Middle frontal gyrus (tissue), 1 donor: ENCODE measurements around the gene NRCAM.

Experiments used
- DNase-seq: peaks from one replicate; pipeline ENCODE4 v3.0.0-alpha.2; 2015; ENCODE audit warnings: low spot score; ENCODE audit errors: extremely low spot score

The NRCAM gene

GRCh38 chr7:108311446-108312168, 144.6 kb downstream of the NRCAM start:
- DNase-seq, result no peak

- no peak for DNase-seq
Measured at GRCh38 chr7:108310351-108310750, 145.9 kb downstream of the NRCAM start.

DNA sequence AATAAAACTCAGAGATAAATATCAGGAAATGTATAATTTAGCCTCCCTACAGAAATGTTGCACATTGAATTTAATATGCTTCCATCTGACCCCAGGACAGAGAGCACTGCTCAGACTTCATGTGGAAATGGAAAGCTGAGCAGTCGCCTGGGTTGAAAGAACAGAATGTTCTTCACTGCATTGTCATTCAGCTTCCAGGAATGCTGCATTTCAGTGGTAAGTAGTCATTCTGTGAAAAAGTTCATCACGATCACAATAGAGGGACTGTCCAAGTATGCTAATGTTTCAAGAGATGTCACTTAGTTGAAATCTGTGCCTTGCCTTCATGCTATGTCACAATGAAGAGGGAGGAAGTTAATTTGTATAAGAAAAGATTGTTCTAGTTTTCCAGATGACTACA, 147.3 kb downstream of the NRCAM start:
- DNase-seq, result no peak

DNA sequence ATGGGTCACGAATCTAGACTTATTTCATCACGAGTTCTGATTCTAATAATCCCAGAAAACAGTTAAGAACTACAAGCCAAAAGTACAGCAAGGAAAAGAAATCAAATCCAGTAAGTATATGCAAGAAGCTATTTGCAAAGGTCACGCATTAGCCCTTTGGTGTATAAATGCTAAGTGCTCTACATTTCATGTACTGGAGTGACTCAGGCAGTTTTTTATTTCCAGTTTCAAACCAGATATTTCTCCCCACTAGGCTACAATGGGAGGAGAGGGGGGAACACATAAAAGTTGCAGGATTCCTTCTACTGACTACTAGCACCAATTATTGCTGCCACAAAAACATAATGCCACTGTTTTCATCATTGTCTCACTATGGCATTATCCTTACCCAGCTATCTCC, 148.0 kb downstream of the NRCAM start:
- DNase-seq, result no peak

DNA sequence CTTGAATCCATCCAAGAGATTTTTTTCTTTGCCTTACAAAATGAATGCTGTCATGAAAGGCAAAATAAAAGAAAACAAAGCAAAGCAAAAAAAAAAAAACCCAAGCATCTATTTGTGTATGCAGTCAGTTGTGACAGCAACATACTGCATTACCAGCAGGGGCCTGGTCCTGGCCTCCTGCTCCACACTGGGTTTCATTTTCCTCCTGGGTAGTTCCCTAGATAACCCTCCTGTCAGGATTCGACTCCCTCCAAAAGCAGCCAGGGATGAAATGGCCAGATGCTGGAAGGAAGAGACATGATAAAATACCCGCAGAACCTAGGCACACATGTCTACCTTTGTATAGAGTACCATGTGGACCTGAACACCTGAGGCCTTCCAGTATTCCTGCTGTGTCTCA, 148.6 kb downstream of the NRCAM start:
- DNase-seq, result no peak

DNA sequence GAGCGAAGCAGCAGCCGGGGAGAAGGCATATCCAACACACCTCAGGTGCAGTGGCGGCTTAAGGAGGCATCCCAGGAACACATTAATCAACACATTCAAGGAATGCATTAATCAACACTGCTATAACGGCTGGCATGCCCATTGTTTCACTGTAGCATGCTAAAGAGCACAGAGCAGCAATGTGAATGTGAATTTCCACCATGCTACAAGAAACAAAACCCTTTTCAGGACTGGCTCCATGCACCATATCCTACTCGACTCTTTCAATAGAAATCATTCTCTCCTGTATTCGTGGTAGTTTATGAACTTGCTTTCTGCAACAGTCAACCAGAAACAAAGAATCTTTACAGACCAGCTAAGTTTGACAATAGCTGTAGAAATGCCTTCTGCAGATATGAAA, 149.0 kb downstream of the NRCAM start:
- DNase-seq, result no peak

DNA sequence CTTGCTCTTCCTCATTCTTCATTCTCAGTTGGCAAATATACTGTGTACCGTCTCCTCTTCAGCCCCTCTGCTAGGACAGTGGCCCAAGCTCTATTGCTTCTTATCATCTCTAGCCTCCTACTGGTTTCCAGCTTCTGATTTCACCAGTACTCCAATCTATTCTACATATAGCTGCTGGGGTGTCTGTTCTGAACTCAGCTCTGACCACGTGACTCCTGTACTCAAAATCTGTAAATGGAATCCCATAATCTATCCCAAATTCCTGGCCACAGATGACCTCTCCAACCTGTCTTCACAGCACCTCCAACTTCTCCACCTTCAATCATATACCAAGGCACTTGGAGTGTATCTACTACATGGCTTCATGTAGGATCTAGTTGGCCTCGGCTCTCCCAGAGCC, 152.9 kb downstream of the NRCAM start:
- DNase-seq, result no peak

DNA sequence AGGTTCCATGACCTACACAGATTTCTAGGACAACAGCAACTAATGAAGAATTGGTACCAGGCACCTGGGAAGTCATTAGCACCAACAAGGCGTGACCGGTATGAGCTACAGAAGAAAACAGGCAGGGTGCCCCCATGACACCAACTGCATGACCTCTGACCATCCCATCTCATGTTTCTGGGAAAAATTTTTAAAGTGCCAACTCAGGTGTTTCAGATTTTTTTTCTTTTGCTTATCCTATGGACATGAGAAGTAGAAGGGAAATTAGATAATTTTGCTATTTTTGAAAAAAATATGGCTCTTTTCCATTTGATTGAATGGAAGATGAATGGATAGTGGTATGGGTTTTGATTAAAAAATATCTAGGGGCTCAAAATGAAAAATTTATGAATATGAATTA, 154.8 kb downstream of the NRCAM start:
- no peak for DNase-seq

- no peak for DNase-seq
Measured at GRCh38 chr7:108299251-108299973, 156.8 kb downstream of the NRCAM start.

DNA sequence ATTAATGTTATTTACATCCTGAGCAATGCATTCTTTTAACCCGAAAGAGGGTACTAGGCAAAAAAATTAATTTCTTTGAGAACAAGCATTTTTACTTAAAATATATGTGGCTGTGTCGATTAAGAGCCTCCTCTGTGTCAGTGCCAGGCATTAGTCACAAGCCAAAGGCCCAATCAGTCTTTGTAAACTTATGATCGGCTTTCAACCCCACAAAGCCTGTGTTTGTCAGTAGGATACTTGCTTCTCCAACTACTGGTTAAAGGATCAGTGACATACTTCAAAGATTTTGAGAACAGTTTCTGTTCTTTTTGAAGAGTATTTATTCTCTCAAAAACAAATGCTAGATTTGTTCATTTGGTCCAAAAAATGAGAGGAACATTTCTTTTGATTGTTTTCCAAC, 159.3 kb downstream of the NRCAM start:
- DNase-seq, result no peak

DNA sequence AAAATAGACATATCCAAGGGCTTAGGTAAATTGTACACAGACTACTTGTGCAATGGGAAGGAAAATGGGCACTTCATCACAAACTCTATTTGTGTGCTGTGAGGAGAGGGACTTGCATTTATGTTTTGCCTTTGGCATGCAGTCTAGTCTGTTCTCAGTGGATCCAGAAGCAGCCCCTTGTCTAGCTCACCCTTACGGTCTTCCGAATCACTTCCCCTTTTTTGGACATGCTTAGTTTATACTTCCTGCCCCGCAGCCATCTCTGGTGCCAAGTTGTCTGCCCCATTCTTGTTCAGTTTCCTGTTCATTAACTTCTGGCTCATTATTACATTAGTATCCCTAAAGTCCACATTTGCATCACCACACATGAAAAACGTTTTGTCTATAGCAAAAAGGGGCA, 161.6 kb downstream of the NRCAM start:
- DNase-seq, result no peak

GRCh38 chr7:108293149-108293612, 163.1 kb downstream of the NRCAM start:
- no peak for DNase-seq

GRCh38 chr7:108292541-108292940, 163.7 kb downstream of the NRCAM start:
- DNase-seq, result no peak

DNA sequence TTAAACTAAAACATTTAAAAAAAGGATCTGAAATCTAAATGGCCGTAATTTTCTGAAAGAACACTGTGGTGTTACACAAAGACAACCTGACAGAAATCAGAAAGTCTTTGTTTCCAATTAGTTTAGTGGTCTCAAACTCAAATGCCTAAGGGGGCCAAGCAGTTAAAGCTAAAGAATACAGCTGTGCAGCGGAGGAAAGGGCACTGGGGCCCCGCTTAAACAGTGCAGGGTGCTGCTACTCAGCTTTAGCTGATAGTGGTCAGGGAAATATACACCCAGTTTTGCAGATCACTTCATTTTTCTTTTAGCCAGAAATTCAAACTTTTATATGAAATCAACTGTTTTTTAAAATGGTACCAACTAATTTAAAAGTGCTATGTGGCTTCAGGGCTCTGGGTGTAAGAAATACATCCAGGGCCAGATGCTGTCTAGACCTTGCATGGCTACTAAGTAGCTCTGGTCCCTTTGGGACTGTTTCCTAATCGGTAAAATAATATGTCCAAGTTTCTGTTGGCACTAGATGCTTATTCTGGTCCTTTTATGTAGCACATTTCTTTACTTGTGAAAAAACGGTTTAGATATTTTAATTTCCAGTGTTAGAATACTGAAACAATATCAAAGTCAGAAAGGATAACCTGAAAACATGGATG, 164.3 kb downstream of the NRCAM start:
- DNase-seq, result no peak

DNA sequence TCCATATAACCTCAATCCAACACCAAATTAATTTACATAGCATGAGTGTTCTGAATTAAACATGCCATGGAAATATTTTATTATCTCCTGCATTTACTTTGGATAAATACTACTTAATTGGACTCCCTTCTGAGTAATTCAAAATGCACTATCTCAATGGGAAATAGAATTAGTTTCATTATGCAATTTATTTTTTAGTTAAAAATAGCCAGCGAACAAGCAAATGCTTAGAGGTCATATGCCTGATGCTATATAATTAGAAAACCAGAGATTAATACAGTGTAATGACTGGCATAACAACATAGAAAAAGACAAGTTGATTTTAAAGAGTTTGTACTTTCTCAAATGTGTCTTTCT, 165.1 kb downstream of the NRCAM start:
- no peak for DNase-seq

DNA sequence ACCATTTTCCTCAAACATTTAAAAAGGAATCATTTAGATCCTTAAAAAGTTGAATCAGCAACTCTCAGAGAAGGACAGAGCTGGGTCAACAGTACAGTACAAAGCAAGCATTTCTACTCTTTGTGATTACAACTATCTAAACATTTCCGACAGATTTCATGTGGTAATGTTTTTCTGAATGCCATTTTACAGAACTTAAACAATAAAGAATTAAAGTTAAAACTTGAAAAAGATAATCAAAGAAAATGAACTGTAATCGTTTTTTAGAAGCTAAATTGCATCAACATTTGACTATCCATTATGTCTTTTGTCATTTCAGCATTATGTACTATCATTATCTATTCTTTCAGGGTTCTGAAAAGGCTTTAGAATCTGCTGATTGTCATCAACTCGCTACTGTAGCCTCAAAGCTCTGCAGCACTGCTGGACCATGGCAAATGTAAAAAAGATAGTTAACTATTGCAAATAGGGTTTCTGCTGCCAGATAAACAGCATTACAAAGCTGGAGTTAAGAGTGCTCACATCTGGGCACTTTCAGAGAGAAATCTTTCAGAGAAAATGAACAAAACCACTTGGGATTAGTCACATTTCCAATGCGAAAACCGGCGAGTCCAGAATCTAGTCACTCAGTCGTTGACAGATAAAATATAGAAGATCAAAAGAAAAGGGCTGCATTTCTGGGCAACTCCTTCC, 165.6 kb downstream of the NRCAM start:
- no peak for DNase-seq

DNA sequence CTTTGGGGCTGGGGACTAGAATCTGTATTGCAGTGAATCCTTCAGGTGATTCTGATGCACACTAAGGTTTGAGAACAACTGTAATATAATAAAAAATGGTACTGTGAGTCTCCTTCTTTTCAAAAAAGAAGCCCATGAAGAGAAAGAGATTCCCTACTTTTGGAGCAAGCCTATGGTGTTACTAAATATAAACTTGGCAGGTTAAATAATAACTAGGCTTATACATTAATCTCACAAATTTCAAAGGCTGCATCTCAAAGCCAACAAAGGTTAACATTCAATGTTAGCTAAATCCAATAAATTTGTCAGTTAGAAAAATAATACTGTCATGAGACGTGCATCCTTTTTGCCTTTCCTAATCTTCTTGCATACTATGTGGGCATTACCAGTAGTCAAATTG, 166.4 kb downstream of the NRCAM start:
- no peak for DNase-seq

DNA sequence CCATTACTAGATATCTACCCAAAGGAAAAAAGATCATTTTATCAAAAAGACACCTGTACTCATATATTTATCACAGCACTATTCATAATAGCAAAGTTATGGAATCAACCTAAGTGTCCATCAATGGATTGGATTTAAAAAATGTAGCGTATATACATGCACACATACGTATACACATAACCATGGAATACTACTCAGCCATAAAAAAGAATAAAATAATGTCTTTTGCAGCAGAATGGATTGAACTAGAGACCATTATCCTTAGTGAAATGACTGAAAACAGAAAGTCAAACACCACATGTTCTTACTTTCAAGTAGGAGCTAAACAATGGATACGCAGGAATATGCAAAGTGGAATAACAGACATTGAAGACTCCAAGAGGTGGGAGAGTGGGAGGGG, 168.4 kb downstream of the NRCAM start:
- DNase-seq, result no peak

DNA sequence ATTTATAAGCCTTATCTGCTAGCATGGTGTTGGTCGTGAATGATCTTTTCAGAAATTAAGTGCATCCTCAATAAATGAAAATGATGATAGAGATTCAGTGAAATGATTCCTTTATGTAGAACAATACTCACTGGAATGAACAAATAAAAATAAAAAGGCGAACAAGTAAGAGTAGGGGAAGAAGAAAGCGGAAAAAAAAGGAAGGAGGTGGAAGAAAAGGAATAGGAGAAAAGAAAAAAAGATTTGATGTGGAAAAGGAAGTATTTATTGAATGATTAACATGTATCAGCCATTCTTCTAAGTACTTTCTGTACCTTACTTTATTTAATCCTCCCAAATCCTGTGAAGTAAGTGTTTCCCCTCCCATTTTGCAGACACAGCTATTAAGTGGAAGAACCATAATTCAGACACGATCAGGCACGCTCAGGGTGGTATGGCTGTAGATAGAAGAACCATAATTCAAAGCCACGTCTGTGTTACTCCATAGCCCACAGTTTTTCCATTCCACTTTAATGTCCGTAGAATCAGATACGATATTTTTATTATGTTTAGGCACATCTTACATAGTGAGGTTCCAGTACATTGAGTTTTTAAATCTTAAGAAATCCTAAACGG, 169.8 kb downstream of the NRCAM start:
- no peak for DNase-seq

DNA sequence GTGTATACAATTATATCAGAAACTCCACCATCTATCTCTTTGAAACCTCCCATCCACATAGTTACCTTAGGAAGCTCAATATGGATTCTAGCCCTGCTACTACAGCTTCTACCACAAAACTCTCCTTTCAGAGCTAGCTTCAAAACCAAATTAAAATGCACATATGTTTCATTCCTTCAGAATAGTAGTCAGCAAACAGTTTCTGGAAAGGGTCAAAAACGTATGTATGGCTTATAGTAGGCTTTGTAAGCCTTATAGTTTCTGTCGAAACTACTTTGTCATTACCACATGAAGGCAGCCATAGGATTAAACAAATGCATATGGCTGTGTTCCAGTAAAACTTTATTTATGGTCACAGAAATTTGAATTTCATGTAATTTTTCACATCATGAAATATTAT, 170.5 kb downstream of the NRCAM start:
- DNase-seq, result no peak

DNA sequence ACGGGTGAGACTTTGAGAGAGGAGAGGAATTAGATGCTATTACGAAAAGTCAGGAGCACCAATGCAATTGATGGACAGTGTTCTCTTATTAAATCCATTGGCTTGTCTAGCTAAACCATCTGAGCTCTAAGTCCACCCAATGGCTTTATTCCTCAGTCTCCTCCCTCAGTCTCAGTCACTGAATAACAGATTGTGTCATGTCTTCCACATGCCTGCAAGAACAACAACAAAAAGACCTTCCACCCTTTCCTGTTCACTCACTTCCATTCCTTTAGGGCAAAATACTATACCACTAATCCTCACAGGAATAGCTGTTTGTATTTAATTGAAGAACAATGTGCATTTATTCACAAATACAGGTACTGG, 171.2 kb downstream of the NRCAM start:
- DNase-seq, result no peak
